Urinary bladder (tissue), 4 donors: Measurements from ENCODE around the gene APOL1. TPM values are rescaled to one million over a fixed set of nuclear protein-coding genes. Genes with fewer than 3 reads are reported as not detected.
A peak's percentile ranks its signal among the peaks of the same experiment; 100 is the strongest.
"Not testable (repeated sequence)": the region's sequence is repeated elsewhere in the genome, so short reads cannot be mapped to it uniquely, and the experiment has no call there.

Source experiments
- DNase-seq: peaks from one replicate; pipeline ENCODE4 v3.0.0-alpha.2; 2015; ENCODE audit errors: extremely low spot score
- H3K27ac ChIP-seq: one replicate; pipeline ENCODE4 v1.5.1; 2013; ENCODE audit warnings: low read depth, mild to moderate bottlenecking, moderate library complexity
- H3K36me3 ChIP-seq: one replicate; pipeline ENCODE4 v1.6.1; 2013; ENCODE audit warnings: mild to moderate bottlenecking, moderate library complexity; ENCODE audit not compliant: insufficient read depth
- H3K4me1 ChIP-seq: one replicate; pipeline ENCODE4 v1.6.1; 2013; ENCODE audit warnings: mild to moderate bottlenecking, moderate library complexity; ENCODE audit not compliant: insufficient read depth
- H3K4me3 ChIP-seq: one replicate; pipeline ENCODE4 v1.5.1; 2013; ENCODE audit warnings: low read depth, low read length
- WGBS: extraction: QIAGEN DNeasy Blood & Tissue Kit; methylation state at CpG from one replicate; pipeline ENCODE4 v1.1.7; 2013; 5-methylcytosine and 5-hydroxymethylcytosine counted together
- polyA plus RNA-seq: library from polyadenylated mRNA; stranded (reverse); fragments of 200-250 nt; gene quantifications from one replicate; pipeline ENCODE4 v1.2.3, GENCODE V29; 2013
- total RNA-seq: library from RNA; depleted of rRNA; stranded (reverse); fragments of >200 nt; gene quantifications from one replicate; pipeline ENCODE4 v1.2.3, GENCODE V29; 2014
- donor health status: healthy with polysubstance abuse.
- donor health status: healthy.

APOL1 gene
- total and polyA plus RNA-seq, 2 donors, result 22.9 to 71.5 TPM

GRCh38 chr22:36258701-36259614, 6.0 kb downstream of the APOL1 start:
- Histone ChIP-seq H3K4me1 (no peaks in the 10 kb centered on the region), H3K36me3 (no peaks in the 10 kb centered on the region), H3K27ac (peak overlapping the region; percentile 12), H3K4me3 (no peak overlapping the region)
- WGBS, result 24% methylated on average over 16 of the region's 16 CpGs
- no peak for DNase-seq

- Histone ChIP-seq H3K4me1 (no peaks in the 10 kb centered on the region), H3K36me3 (no peaks in the 10 kb centered on the region), H3K27ac (peak overlapping the region; percentile 12), H3K4me3 (no peak overlapping the region)
- no peak for DNase-seq
- 55% methylated on average over 14 of the region's 14 CpGs for WGBS
Observed at GRCh38 chr22:36259615-36260300, 6.8 kb downstream of the APOL1 start.

- not testable (repeated sequence) for DNase-seq, H3K27ac ChIP-seq, H3K4me1 ChIP-seq, H3K36me3 ChIP-seq, H3K4me3 ChIP-seq
- 82% methylated on average over 6 of the region's 6 CpGs for WGBS
Observed at GRCh38 chr22:36261675-36262074, 8.7 kb downstream of the APOL1 start.

- 97% methylated on average over 3 of the region's 3 CpGs for WGBS
- not testable (repeated sequence) for DNase-seq, H3K4me3 ChIP-seq, H3K27ac ChIP-seq, H3K4me1 ChIP-seq, H3K36me3 ChIP-seq
Observed at GRCh38 chr22:36262307-36262706, 9.4 kb downstream of the APOL1 start.

DNA sequence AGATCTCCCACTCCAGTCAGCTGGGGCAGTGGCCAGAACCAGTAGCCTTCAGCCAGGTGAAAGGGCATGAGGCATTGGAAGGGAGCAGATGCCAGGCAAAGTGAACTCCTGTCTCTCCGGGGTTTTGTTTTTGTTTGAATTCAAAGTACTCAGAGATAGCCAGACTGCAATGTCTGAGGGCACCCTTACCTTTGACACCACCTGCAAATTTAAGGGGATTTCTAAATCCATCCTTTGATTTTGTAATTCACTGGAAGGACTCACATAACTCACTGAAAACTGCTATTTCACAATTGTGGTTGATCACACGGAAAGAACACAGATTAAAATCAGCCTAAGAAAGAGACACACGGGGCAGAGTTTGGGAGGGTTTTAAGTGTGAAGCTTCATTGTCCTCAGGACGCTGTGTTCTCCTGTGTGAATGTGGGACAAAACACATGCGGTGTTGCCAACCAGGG, 10.3 kb downstream of the APOL1 start:
- not testable (repeated sequence) for H3K27ac ChIP-seq

GRCh38 chr22:36263886-36264664, 11.1 kb downstream of the APOL1 start:
- WGBS, result 84% methylated on average over 7 of the region's 7 CpGs
- H3K27ac ChIP-seq, result not testable (repeated sequence)

More for the DNA sequence above, 10.3 kb downstream of the APOL1 start:
- H3K4me1 ChIP-seq, H3K36me3 ChIP-seq, H3K4me3 ChIP-seq, DNase-seq: not testable (repeated sequence)
- 67% methylated on average over 5 of the region's 5 CpGs for WGBS

DNA sequence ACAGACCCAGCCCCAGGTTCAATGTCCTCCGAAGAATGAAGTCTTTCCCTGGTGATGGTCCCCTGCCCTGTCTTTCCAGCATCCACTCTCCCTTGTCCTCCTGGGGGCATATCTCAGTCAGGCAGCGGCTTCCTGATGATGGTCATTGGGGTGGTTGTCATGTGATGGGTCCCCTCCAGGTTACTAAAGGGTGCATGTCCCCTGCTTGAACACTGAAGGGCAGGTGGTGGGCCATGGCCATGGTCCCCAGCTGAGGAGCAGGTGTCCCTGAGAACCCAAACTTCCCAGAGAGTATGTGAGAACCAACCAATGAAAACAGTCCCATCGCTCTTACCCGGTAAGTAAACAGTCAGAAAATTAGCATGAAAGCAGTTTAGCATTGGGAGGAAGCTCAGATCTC, 14.1 kb downstream of the APOL1 start:
- peaks cover 6% of the 10 kb centered on the region for H3K36me3 ChIP-seq
- no peak overlapping the region for H3K4me3 ChIP-seq
- DNase-seq, result no peak
- H3K4me1 ChIP-seq, result no peaks in the 10 kb centered on the region
- 92% methylated on average over 4 of the region's 4 CpGs for WGBS
- H3K27ac ChIP-seq, result no peak overlapping the region

More at GRCh38 chr22:36263886-36264664, 11.1 kb downstream of the APOL1 start:
- H3K36me3 ChIP-seq, H3K4me3 ChIP-seq, DNase-seq, H3K4me1 ChIP-seq: not testable (repeated sequence)

- 94% methylated on average over 11 of the region's 11 CpGs for WGBS
- no peak overlapping the region for H3K4me3 ChIP-seq
- DNase-seq, result no peak
- H3K27ac ChIP-seq, result no peak overlapping the region
- no peaks in the 10 kb centered on the region for H3K4me1 ChIP-seq
- peaks cover 6% of the 10 kb centered on the region for H3K36me3 ChIP-seq
Observed at GRCh38 chr22:36267896-36268485, 15.1 kb downstream of the APOL1 start.

DNA sequence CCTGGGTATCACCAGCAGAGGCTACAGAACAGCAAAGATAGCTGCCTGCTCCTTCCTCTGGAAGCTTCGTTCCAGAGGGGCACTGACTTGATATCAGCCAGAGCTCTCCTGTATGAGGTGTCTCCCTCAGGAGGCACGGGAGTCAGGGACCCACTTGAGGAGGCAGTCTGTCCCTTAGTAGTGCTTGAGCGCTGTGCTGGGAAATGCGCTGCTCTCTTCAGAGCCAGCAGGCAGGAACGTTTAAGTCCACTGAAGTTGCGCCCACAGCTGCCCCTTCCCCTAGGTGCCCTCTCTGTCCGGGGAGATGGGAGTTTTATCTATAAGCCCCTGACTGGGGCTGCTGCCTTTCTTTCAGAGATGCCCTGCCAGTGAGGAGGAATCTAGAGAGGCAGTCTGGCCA, 18.3 kb downstream of the APOL1 start:
- WGBS, result 71% methylated on average over 7 of the region's 7 CpGs
- not testable (repeated sequence) for H3K4me1 ChIP-seq, H3K4me3 ChIP-seq, DNase-seq, H3K36me3 ChIP-seq, H3K27ac ChIP-seq

- WGBS, result 80% methylated on average over 5 of the region's 5 CpGs
- H3K27ac ChIP-seq, H3K4me3 ChIP-seq, H3K36me3 ChIP-seq, DNase-seq, H3K4me1 ChIP-seq: not testable (repeated sequence)
Observed at GRCh38 chr22:36271951-36272350, 19.0 kb downstream of the APOL1 start.

DNA sequence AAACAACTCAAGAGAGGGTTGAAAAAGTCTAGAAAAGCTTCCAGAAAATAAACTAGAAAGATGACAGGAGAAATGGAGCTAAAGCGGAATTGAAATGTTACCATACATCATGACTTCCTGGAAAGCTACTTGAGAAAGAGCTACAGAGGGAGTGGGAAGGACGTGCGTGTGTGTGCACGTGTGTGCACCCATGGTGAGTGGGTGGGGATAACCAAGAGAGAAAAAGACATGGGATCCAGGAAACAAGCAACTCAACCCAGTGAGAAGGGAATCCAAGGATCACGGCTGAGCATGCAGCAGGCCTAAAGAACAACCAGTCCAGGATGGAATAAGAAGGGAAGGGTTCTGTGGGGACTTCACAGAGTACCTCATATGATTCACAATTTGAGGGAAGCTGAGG, 21.6 kb downstream of the APOL1 start:
- DNase-seq, result no peak
- Histone ChIP-seq H3K4me1 (no peaks in the 10 kb centered on the region), H3K27ac (no peak overlapping the region), H3K36me3 (no peaks in the 10 kb centered on the region), H3K4me3 (no peak overlapping the region)
- WGBS, result 89% methylated on average over 5 of the region's 5 CpGs

DNA sequence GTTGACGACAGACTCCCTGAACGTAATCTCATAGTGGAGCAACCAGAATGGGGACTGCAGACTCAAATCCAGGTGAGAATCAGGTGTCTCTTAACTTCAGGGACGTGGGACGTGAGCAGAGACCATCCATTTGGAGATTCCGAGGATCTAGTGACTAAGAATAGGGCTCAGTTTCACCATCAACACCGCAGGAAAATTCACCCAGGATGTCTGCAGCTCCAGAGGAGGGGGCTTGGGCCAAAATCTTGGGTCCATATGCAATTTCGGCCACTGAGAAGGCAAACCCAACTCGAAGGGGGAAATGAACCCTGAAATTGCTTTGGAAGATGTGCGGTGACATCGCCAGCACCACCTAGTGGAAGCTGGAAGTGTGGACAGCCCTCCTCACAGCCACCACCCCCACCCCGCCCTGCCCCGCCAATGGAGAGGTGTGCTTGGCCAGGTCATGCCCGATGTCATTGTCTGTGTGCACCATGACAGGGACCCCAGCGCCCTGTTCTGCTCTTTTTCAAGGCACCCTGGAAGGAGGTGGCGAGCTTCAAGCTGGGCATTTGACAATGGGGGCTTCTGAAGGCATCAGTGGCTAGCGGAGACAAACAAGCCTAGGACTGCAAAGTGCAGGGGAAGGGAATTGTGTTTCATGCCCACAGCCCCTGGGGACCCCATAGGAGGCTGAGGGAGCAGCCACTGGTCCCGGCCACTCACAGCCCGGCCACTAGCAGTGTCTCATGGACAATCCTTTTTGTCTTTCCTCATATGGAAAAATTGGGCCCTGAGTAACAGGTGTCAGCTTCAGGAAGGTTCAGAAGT, 24.8 kb downstream of the APOL1 start:
- no peak overlapping the region for H3K27ac ChIP-seq
- H3K4me1 ChIP-seq, result no peaks in the 10 kb centered on the region
- WGBS, result 27% methylated on average over 18 of the region's 18 CpGs
- peaks cover 4% of the 10 kb centered on the region for H3K36me3 ChIP-seq
- H3K4me3 ChIP-seq, result no peak overlapping the region
- no peak for DNase-seq
